Panc1 (cell line): Measurements from ENCODE around the gene PRKACB. TPM values are rescaled to one million over a fixed set of nuclear protein-coding genes. Genes with fewer than 3 reads are reported as not detected.

Source experiments
- ATAC-seq: fragments of 200-7000 bp; cut with Tn5 transposase; 2 replicates; pipeline ENCODE4 v1.9.1; 2020; ENCODE audit warnings: mild to moderate bottlenecking, moderate library complexity
- BruUV-seq: library from RNA; stranded (reverse); fragments of 400-500 nt; replicated peaks from 2 replicates; lab custom pipeline; 2021; lab: Mats Ljungman, UMichigan
- CTCF ChIA-PET: fragments of 300-600 bp; sonication (Branson Sonifier 250); formaldehyde crosslinking; loops from one replicate; lab custom pipeline; 2022; ENCODE audit warnings: antibody characterized with exemption; lab: Charles Lee
- POLR2A ChIA-PET: fragments of 300-600 bp; sonication (Branson Sonifier 250); formaldehyde crosslinking; loops from one replicate; lab custom pipeline; 2022; ENCODE audit warnings: antibody characterized with exemption; lab: Charles Lee
- DNase-seq: peaks from one replicate; pipeline ENCODE4 v3.0.0-alpha.2; 2010; ENCODE audit warnings: low read depth, low spot score
- H3K27ac ChIP-seq: 2 replicates; pipeline ENCODE4 v1.5.1; 2011; ENCODE audit warnings: mild to moderate bottlenecking, low read length, inconsistent platforms
- H3K27me3 ChIP-seq: fragments of 200-500 bp; sonication (Bioruptor generic); 2 replicates; pipeline ENCODE4 v1.6.0; 2014; ENCODE audit warnings: low read length, inconsistent platforms; ENCODE audit not compliant: control insufficient read depth, insufficient read depth
- H3K36me3 ChIP-seq: fragments of 200-500 bp; sonication (Bioruptor generic); 2 replicates; pipeline ENCODE4 v1.5.1; 2014; ENCODE audit warnings: inconsistent platforms, mild to moderate bottlenecking, low read length, moderate library complexity; ENCODE audit not compliant: control insufficient read depth, insufficient read depth
- H3K4me1 ChIP-seq: 2 replicates; pipeline ENCODE4 v1.5.1; 2011; ENCODE audit warnings: inconsistent platforms, mild to moderate bottlenecking, low read length, moderate library complexity; ENCODE audit not compliant: control insufficient read depth, insufficient read depth
- H3K4me3 ChIP-seq, 2 experiments: 2 replicates each; pipeline ENCODE4 v1.5.1; 2011 to 2012; ENCODE audit warnings: low read depth in 2 of 2, low read length in 2 of 2, mild to moderate bottlenecking in 2 of 2, inconsistent platforms in 1 of 2, moderate library complexity in 1 of 2
- H3K9me3 ChIP-seq: fragments of 200-500 bp; sonication (Bioruptor generic); 2 replicates; pipeline ENCODE4 v1.5.1; 2014; ENCODE audit warnings: low read depth, mild to moderate bottlenecking, inconsistent platforms, low read length, moderate library complexity; ENCODE audit not compliant: control insufficient read depth, insufficient read depth
- CTCF ChIP-seq: fragments of 450-650 bp; IDR thresholded peaks from 2 replicates; pipeline ENCODE4 v1.5.1; 2017; ENCODE audit warnings: mild to moderate bottlenecking
- POLR2AphosphoS5 ChIP-seq: IDR thresholded peaks from 2 replicates; pipeline ENCODE4 v1.6.1; 2012; ENCODE audit warnings: mild to moderate bottlenecking, low read depth, low read length, moderate library complexity
- SIN3A ChIP-seq: IDR thresholded peaks from 2 replicates; pipeline ENCODE4 v1.6.1; 2012; ENCODE audit warnings: low read depth, mild to moderate bottlenecking, low read length, moderate library complexity, borderline replicate concordance; ENCODE audit not compliant: insufficient read depth
- TCF7L2 ChIP-seq: IDR thresholded peaks from 2 replicates; pipeline ENCODE4 v1.6.1; 2011; ENCODE audit warnings: mild to moderate bottlenecking, low read depth, low read length, inconsistent platforms
- in situ Hi-C: cut with HindIII; loops from 2 replicates; pipeline ENCODE4 v1.10.0; 2016; ENCODE audit warnings: low sequenced_read_pairs, low pct_unique_long_range_greater_than_20kb
- intact Hi-C: fragments of 100-400 bp; cut with micrococcal nuclease; formaldehyde crosslinking; loops from one replicate; pipeline ENCODE4 v1.10.0; 2022; ENCODE audit not compliant: unreplicated experiment
- total RNA-seq: library from RNA; stranded (reverse); gene quantifications from one replicate; pipeline ENCODE4 v1.2.1, GENCODE V29; 2021; ENCODE audit not compliant: unreplicated experiment
- TF ChIP-seq, protein P1 (sequence below), 2 experiments: IDR thresholded peaks; 2 replicates each; pipeline ENCODE4 v1.6.1; 2011 to 2012; ENCODE audit warnings: low read depth in 2 of 2, control low read depth in 1 of 2, low read length in 1 of 2, mild to moderate bottlenecking in 1 of 2, moderate library complexity in 1 of 2; ENCODE audit not compliant: insufficient read depth in 1 of 2

The PRKACB gene
- total RNA-seq, 1 experiment from 2014 or later: 54.9 TPM

DNA sequence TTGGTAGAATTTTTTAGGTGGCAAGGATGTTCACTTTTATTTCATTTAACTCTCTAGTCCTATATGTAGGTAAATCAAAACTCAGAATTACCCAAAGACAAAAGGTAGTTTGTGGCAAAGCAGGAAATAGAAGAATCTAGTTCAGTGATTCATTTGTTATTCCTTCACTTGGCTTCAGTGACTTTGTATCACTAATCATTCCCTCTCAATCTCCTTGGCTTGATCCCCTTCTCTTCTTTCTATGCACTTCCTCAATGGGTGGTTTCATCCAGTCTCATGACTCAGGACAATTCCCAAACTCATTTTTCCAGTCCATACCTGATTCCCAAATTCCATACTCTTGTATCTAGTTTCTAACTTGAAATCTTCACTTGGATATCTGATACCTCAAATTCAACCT, 64.9 kb downstream of the PRKACB start:
- BruUV-seq: no TSS peak
- in situ Hi-C loops (no loop called here), intact Hi-C loops (no loop called here)
- POLR2A ChIA-PET: no interaction called here
- Histone ChIP-seq H3K27me3 (no peaks in the 10 kb centered on the region), H3K36me3 (no peaks in the 10 kb centered on the region), H3K4me3 (no peak overlapping the region), H3K9me3 (no peaks in the 10 kb centered on the region), H3K27ac (no peak overlapping the region), H3K4me1 (no peaks in the 10 kb centered on the region)
- no peak for DNase-seq
- ATAC-seq: no peak
- TF ChIP-seq TCF7L2: no peak
- no peak for TF ChIP-seq SIN3A
- no peak for TF ChIP-seq CTCF
- TF ChIP-seq POLR2AphosphoS5: no peak
- TF ChIP-seq, protein P1, sequence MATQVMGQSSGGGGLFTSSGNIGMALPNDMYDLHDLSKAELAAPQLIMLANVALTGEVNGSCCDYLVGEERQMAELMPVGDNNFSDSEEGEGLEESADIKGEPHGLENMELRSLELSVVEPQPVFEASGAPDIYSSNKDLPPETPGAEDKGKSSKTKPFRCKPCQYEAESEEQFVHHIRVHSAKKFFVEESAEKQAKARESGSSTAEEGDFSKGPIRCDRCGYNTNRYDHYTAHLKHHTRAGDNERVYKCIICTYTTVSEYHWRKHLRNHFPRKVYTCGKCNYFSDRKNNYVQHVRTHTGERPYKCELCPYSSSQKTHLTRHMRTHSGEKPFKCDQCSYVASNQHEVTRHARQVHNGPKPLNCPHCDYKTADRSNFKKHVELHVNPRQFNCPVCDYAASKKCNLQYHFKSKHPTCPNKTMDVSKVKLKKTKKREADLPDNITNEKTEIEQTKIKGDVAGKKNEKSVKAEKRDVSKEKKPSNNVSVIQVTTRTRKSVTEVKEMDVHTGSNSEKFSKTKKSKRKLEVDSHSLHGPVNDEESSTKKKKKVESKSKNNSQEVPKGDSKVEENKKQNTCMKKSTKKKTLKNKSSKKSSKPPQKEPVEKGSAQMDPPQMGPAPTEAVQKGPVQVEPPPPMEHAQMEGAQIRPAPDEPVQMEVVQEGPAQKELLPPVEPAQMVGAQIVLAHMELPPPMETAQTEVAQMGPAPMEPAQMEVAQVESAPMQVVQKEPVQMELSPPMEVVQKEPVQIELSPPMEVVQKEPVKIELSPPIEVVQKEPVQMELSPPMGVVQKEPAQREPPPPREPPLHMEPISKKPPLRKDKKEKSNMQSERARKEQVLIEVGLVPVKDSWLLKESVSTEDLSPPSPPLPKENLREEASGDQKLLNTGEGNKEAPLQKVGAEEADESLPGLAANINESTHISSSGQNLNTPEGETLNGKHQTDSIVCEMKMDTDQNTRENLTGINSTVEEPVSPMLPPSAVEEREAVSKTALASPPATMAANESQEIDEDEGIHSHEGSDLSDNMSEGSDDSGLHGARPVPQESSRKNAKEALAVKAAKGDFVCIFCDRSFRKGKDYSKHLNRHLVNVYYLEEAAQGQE (IDR thresholded peaks at IDR 0.05; ENCODE audit: insufficient read depth in 1 of 2, low read depth in 2 of 2, low read length in 1 of 2): no peak
- CTCF ChIA-PET: no interaction called here

DNA sequence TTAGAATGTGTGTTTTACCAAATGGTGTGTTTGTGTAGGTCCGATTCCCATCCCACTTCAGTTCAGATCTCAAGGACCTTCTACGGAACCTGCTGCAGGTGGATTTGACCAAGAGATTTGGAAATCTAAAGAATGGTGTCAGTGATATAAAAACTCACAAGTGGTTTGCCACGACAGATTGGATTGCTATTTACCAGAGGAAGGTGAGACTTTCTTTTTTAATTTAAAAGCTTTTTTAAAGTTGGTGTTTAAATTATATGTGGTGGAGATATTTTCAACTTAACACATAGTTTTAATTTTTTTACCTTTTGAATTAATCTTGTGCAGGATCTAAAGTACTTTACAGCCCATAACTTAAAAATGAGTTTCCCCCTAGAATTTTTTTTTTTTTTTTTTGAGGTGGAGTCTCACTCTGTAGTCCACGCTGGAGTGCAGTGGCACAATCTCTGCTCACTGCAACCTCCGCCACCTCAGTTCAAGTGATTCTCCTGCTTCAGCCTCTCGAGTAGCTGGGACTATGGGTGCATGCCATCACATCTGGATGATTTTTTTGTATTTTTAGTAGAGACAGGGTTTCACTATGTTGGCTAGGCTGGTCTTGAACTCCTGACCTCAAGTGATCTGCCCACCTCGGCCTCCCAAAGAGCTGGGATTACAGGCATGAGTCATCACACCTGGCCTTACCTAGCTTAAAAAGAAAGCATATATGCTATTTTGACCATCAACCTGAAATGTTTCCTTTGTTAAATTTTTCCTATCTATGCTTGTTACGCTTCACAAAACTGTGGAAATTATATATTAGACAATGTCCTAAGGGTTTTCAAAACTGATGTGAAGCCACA, 70.3 kb downstream of the PRKACB start:
- ATAC-seq (no peak), DNase-seq (no peak)
- ChIA-PET CTCF (no interaction called here), POLR2A (no interaction called here)
- Histone ChIP-seq H3K27ac (no peak overlapping the region), H3K9me3 (no peaks in the 10 kb centered on the region; the same call in 1 of the 2 replicates), H3K4me1 (no peaks in the 10 kb centered on the region), H3K4me3 (no peak overlapping the region), H3K36me3 (no peaks in the 10 kb centered on the region), H3K27me3 (no peaks in the 10 kb centered on the region)
- TF ChIP-seq SIN3A (no peak), POLR2AphosphoS5 (no peak), TCF7L2 (no peak), CTCF (no peak)
- TF ChIP-seq, protein P1 (IDR thresholded peaks at IDR 0.05; ENCODE audit: insufficient read depth in 1 of 2, low read depth in 2 of 2, low read length in 1 of 2): no peak
- in situ Hi-C loops: no loop called here
- intact Hi-C loops: no loop called here
- no TSS peak for BruUV-seq
